ENCODE data around the gene ADAM17.

ADAM17 gene

GRCh38 chr2:9573013-9573720, 17.5 kb upstream of the ADAM17 start:
- Histone ChIP-seq H2AFZ (no peak overlapping the region), H3K4me3 (ENCODE audit: low read depth, low read length) (no peak overlapping the region), H3K4me1 (no peaks in the 10 kb centered on the region), H3K36me3 (ENCODE audit: control insufficient read depth, insufficient read depth, low read length) (no peaks in the 10 kb centered on the region), H3K9ac (no peak overlapping the region), H3K9me3 (ENCODE audit: control insufficient read depth, low read length) (no peaks in the 10 kb centered on the region), H3K79me2 (no peaks in the 10 kb centered on the region), H3K27me3 (ENCODE audit: control insufficient read depth, insufficient read depth, low read length) (no peaks in the 10 kb centered on the region), H3K27ac (no peak overlapping the region), H3K4me2 (ENCODE audit: low read length) (no peak overlapping the region)
- TF ChIP-seq CTCF (IDR thresholded peaks at IDR 0.05) = no peak

- Histone ChIP-seq H3K79me2 (no peaks in the 10 kb centered on the region), H3K9me3 (ENCODE audit: control insufficient read depth, low read length) (no peaks in the 10 kb centered on the region), H3K27me3 (ENCODE audit: control insufficient read depth, insufficient read depth, low read length) (no peaks in the 10 kb centered on the region), H3K4me1 (no peaks in the 10 kb centered on the region), H3K36me3 (ENCODE audit: control insufficient read depth, insufficient read depth, low read length) (no peaks in the 10 kb centered on the region), H3K9ac (no peak overlapping the region), H2AFZ (no peak overlapping the region), H3K4me2 (ENCODE audit: low read length) (no peak overlapping the region), H3K4me3 (ENCODE audit: low read depth, low read length) (no peak overlapping the region), H3K27ac (no peak overlapping the region)
- TF ChIP-seq CTCF (IDR thresholded peaks at IDR 0.05) = no peak
Measured at GRCh38 chr2:9570182-9571060, 14.8 kb upstream of the ADAM17 start.

- Histone ChIP-seq H3K27ac (no peak overlapping the region), H3K4me3 (ENCODE audit: low read depth, low read length) (no peak overlapping the region), H3K79me2 (no peaks in the 10 kb centered on the region), H3K4me1 (no peaks in the 10 kb centered on the region), H3K9ac (no peak overlapping the region), H3K4me2 (ENCODE audit: low read length) (no peak overlapping the region), H2AFZ (no peak overlapping the region), H3K36me3 (ENCODE audit: control insufficient read depth, insufficient read depth, low read length) (no peaks in the 10 kb centered on the region), H3K27me3 (ENCODE audit: control insufficient read depth, insufficient read depth, low read length) (no peaks in the 10 kb centered on the region), H3K9me3 (ENCODE audit: control insufficient read depth, low read length) (no peaks in the 10 kb centered on the region)
- no peak for TF ChIP-seq CTCF (IDR thresholded peaks at IDR 0.05)
Measured at GRCh38 chr2:9565436-9566153, 10.0 kb upstream of the ADAM17 start.

GRCh38 chr2:9560628-9561027, 5.0 kb upstream of the ADAM17 start:
- H3K27me3 ChIP-seq (ENCODE audit: control insufficient read depth, insufficient read depth, low read length) = no peaks in the 10 kb centered on the region
- H3K79me2 ChIP-seq = no peaks in the 10 kb centered on the region
- H3K4me1 ChIP-seq = peaks cover 6% of the 10 kb centered on the region
- no peaks in the 10 kb centered on the region for H3K9me3 ChIP-seq (ENCODE audit: control insufficient read depth, low read length)
- H3K36me3 ChIP-seq (ENCODE audit: control insufficient read depth, insufficient read depth, low read length) = no peaks in the 10 kb centered on the region
- H2AFZ ChIP-seq = no peak overlapping the region
- H3K4me2 ChIP-seq (ENCODE audit: low read length) = no peak overlapping the region
- no peak overlapping the region for H3K4me3 ChIP-seq (ENCODE audit: low read depth, low read length)
- H3K9ac ChIP-seq = no peak overlapping the region
- H3K27ac ChIP-seq = no peak overlapping the region
- no peak for TF ChIP-seq CTCF (IDR thresholded peaks at IDR 0.05)
